GM12801 (cell line): ENCODE results near the gene PPP1R8.

ENCODE experiments used
- TF ChIP-seq, protein P1 (sequence below): IDR thresholded peaks from one replicate; pipeline ENCODE4 v1.5.1; 2011; ENCODE audit warnings: control low read depth; ENCODE audit not compliant: insufficient read length; ENCODE audit errors: extremely low read depth

Gene PPP1R8

DNA sequence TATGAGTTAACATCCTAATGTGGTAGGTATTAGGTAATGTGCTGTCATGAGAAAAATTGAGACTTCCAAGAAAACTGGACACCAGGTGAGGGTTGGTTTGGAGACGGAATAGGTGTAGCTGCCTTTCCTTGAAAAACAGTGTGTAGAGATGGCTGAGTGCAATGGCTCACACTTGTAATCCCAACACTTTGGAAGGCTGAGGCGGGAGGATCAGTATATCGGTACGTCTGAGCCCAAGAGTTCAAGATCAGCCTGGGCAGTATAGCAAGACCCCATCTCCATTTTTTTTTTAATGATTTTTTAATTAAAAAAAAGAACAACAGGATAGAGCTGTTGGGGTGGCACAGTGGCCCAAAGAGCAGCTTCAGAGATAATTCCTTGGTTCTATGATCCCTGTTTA lies 6.8 kb upstream of the PPP1R8 start:
- TF ChIP-seq, protein P1, sequence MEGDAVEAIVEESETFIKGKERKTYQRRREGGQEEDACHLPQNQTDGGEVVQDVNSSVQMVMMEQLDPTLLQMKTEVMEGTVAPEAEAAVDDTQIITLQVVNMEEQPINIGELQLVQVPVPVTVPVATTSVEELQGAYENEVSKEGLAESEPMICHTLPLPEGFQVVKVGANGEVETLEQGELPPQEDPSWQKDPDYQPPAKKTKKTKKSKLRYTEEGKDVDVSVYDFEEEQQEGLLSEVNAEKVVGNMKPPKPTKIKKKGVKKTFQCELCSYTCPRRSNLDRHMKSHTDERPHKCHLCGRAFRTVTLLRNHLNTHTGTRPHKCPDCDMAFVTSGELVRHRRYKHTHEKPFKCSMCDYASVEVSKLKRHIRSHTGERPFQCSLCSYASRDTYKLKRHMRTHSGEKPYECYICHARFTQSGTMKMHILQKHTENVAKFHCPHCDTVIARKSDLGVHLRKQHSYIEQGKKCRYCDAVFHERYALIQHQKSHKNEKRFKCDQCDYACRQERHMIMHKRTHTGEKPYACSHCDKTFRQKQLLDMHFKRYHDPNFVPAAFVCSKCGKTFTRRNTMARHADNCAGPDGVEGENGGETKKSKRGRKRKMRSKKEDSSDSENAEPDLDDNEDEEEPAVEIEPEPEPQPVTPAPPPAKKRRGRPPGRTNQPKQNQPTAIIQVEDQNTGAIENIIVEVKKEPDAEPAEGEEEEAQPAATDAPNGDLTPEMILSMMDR: no peak

DNA sequence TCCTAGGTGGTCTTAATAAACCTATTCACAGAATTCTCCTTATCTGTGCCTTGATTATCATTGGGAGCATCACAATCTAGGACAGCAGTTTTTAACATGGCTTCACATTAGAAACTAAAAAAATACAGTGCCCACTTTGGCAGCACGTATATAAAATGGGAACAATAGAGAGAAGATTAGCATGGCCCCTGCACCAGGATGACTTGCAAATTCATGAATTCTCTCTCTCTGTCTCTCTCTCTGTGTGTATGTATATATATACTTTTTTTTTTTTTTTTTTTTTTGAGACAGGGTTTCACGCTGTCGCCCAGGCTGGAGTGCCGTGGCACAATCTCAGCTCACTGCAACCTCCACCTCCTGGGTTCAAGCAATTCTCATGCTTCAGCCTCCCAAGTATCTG lies 6.2 kb upstream of the PPP1R8 start:
- TF ChIP-seq, protein P1: no peak

DNA sequence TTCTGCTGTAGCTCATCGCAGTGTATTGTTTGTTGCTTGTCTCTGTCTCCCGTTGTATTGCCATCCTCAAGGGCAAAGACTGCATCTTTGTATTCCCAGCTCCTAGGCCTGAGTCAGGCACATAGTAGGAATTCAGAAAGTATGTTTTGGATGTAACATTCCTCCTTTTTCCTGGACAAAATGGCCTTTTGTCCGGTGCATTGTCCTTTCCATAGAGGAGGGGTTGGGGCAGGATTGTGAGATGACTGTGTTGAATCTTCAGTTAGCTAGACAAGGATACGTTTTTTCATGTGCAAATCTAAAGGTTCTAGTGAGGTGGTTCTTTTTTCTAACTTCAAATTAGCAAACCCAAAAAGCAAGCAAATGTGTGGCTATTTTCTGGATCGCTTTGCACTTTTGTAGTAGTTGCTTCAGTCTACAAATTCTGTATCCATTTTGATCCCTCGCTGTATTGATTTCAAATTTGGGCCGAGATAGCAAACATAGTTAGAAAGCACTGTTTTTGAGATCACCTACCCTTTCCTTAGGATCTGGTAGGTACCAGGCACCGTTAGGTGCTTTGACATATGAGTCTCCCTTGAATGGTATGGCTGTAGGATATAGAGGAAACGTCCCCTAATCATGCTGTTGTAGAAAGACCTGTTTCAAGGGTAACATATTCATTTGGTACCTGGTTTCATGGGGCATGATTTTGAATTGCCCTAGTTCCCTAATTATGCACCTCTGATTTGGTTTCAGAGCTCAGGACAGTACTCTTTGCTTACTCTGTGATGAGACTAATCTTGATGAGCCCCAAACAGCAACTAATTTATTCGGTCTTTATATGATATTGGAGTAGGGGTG lies 1.2 kb downstream of the PPP1R8 start:
- TF ChIP-seq, protein P1: no peak

DNA sequence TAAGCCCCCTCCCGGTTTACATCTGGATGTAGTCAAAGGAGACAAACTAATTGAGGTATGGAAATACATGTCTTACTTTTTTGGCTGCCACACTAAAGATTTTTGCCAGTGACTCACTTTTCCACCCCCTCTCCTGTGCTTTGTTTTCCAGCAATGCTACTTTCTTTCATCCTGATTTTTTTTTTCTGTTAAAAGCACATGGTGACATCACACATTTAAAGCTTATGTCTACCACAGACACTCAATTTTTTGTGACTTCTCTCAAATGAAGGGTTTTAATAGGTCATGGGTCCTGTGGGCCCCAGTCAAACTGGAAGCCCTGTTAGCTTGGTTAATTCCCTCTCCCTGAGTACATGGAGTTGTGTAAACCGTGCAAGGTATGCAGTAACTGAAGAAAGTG lies 2.2 kb downstream of the PPP1R8 start:
- TF ChIP-seq, protein P1: no peak

DNA sequence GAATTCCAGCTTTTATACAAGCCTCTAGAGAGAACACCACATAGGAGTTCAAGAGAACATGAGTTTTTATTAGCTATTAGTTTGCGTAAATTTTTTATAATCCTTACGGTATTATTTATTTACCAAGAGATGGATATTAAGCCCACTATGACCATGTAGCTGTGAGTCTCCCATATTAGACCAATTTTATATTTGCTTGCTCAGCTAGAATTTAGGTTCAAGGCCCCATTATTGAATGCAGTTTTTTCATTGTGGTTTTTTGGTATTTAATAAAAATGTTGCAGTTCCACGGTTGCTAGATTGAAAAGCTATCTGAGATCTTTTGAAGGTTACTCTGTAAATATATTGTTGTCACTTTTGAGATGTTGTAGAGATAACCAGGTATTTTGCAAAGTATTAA lies 2.9 kb downstream of the PPP1R8 start:
- TF ChIP-seq, protein P1: no peak

DNA sequence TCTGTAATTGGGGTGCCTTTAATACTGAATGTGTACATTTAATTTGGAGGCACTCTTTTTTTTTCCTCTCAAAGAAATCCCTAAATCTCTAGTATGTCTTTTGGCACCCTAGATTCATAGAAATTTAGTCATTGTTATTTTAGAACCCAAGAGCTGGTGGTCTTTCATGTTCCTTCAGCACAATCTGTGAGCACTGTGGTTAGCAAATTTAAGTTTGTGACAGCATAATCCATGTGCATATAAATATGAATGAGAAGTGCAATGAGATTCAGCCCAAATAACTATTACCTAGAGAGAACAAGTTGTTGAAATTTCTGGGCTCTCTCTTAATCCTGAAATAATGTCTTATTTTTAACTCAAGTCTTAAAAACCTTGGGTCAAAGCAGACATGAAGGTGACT lies 4.5 kb downstream of the PPP1R8 start:
- TF ChIP-seq, protein P1: no peak

DNA sequence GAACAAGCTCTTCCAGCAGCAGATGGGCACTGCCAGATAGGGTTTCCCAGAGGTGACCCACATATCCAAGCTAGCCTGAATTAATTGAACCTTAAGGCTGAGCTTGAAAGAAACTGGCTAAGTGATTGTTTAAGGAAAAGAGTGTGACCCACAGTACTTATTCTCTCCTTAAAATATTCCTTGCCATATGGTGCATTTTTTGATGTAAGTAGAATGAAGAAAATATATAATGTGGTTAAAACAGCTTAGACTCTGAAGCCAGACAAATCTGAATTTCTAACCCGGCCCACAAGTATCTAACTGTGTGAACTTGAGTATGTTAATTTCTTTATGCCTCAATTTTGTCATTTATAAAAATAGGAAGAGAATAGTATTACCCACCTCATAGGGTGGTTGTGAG lies 4.9 kb downstream of the PPP1R8 start:
- TF ChIP-seq, protein P1: no peak
